Activated CD8-positive, alpha-beta memory T cell treated with anti-CD3 and anti-CD28 coated beads, Interleukin-2, amount 50 U/mL, for 1 hour (primary cell): ENCODE results near the gene ZNF778.

Experiments used
- DNase-seq: peaks from one replicate; pipeline ENCODE4 v3.0.0-alpha.2; 2020; ENCODE audit errors: extremely low read depth

ZNF778 gene

DNA sequence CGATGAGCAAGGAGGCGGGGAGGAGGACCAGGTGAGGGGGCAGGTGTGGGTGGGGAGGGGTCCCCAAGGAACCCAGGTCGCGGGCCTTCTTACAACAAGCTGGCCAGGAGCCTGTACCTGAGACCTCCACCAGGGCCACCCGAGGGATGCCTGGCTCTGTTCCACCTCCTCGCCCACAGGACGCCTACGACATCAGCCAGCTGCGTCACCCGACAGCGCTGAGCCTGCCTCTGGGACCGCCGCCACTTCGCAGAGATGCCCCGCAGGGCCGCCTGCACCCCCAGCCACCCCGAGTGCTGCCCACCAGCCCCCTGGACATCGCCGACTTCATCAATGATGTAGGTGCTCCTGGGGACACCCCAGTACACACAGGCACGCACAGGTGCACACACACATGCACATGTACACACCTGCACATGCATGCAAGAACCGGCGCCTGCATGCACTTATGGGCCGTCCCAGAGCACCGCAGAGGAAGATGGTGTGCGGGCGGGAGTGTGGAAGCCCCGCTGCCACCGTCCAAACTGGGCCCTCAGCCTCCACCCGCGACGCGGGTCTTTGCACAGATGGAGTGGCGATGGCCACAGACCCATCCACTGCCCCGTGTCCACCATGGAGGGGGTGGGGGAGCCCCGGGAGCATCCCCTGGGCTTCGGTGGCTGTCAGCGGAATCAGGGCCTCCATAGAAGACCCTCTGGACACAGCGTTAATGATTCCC is 23.8 kb upstream of the ZNF778 start:
- no peak for DNase-seq

DNA sequence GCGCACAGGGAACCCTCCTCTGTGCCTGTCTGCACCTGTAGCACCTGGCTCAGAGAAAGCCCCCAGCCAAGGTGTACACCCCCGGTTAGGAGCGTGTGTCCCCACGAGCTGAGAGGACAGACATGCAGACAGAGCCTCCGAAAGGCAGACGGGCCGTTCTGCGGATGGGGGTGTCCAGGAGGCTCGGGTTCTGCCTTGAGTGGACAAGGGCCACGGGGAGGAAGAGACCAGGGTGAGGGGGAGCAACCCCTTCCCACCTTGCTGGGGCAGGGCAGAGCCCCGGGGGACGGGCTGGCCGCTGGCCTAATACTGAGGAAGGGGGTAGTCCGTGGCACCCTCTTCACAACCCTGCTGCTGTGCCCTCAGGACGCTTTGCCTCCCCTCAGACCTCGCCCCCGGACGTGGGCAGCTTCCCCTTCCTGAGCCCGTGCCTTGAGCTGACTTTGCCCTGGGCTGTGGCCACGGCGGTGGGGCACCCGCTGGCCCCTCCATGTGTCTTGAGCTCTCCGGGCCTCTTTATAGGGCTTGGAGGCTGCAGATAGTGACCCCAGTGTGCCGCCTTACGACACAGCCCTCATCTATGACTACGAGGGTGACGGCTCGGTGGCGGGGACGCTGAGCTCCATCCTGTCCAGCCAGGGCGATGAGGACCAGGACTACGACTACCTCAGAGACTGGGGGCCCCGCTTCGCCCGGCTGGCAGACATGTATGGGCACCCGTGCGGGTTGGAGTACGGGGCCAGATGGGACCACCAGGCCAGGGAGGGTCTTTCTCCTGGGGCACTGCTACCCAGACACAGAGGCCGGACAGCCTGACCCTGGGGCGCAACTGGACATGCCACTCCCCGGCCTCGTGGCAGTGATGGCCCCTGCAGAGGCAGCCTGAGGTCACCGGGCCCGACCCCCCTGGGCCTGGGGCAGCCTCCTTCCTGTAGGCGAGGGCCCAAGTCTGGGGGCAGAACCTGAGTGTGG is 22.9 kb upstream of the ZNF778 start:
- DNase-seq = no peak

DNA sequence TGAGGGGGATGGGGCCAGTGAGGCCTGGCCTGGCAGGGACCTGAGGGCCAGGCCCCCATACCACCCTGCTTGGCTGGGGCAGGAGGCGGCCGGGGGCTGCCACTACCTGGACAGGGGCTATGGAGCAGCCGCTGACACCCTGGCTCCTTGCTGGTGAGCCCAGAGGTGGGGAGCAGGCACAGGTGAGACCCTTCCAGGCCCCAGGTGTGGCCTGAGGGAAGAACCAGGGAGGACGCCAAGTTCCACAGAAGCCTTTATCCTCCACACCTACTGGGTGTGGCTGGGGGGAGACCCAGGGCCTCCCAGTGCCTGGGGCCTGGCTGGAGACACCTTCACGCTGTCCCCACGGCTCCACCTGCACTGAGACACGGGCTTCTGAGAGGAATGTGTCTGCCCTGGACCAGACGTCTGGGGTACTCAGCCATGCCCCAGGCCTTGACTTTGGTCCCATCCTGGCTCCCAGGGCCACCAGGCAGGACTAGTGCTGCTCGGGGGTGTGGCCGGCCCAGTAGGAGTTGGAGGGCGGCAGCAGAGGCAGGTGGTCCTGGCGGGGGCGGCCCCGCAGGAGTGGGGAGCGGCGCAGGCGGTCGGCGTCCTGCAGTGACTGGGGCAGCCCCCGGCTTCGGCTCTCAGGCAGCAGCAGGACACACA is 21.9 kb upstream of the ZNF778 start:
- DNase-seq = no peak

DNA sequence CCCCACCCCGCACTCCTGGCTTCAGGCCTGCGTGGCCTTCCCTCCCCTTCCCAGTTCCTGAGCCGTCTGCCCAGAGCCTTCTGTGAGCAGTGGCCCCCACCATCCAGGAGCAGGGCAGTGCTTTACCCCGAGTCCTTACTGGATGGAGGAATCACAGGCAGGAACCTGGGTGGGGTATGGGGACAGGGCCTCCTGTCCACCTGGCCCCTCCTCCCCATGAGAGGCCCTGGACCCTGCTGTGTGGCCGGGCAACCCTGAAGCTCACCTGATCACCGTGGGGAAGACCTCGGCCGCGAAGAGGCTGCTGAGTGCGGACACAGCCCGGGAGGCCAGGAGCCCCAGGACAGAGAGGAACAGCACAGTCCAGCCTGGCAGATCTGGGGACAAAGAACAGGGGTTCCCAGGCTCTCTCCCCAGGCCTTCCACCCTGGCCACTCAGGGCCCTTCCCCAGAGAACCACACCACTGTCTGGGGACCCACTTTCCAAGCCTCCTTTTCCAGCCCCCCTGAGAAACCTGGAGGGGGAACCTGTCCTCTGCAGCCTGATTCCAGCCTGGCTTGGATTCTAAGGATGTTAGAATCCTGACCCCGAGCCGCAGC is 20.4 kb upstream of the ZNF778 start:
- DNase-seq = no peak

DNA sequence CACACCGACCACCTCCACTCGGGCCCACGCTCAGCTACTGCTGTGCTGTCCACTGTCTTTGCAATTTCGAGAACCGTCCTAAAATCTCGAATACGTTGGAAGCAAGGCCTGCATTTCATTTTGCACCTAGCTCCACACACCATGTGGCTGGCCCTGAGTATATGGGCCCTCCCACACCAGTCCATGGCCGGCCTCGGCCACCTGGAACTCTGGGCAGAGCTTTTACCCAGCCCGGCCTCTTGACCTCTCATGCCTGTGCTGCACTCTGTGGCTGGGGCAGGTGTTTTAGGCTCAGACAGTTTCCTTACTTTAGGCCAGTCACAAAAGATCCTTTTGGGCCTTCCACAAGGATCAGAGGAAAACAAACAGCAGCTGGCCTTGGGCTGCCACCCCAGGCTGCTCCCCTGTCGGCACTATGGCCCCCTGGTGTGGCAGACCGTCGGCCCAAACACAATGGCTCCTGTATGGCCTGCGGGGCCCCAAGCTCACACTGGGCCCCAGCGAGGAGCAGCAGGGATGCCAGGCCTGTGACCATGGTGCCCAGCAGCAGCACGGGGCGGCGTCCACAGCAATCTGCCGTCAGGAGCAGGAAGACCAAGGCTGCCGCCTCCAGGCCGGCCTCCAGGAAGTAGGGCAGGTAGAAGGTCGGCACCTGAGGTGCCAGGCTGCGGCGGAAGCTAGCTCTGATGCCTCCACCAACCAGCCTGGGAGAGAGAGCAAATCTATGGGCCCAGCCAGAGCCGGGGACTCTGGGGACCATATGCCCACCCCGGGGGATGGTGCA is 19.7 kb upstream of the ZNF778 start:
- DNase-seq = no peak

DNA sequence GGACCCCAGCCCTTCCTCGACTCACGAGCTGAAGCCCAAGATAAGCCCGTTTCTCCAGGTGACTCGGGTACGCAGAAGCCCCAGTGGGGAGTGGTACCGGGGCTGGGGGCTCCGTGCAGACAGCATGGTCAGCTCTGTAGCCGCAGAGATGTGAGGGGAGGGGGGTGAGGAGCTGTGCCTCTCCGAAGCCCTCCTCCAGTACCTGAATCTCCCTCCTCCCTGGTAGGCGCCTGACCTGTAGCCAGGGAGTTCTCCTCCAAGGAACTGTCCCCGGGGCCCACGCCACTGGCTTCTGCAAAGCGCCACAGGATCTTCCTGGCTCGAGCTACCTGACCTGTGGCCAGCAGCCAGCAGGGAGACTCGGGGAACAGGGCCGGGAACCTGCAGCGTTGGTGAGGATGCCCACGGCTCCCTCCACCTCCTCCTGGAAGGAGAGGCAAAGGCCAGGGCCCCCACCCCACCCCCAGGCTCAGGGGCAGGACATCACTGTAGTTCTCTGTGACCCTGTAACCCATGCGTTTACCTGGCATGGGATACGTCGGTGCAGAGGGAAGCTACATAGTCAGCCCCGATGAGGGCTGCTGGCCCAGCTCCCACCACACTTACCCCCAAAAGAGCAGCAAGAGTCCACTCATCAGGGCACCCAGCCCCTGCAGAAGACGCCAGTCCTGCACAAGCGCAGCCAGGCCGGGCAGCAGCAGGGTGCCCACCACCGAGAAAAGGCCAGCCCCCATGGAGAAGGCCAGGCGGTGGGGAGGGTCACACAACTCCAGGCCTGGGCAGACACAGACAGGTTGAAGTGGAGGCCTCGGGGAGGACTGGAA is 18.9 kb upstream of the ZNF778 start:
- DNase-seq = no peak

DNA sequence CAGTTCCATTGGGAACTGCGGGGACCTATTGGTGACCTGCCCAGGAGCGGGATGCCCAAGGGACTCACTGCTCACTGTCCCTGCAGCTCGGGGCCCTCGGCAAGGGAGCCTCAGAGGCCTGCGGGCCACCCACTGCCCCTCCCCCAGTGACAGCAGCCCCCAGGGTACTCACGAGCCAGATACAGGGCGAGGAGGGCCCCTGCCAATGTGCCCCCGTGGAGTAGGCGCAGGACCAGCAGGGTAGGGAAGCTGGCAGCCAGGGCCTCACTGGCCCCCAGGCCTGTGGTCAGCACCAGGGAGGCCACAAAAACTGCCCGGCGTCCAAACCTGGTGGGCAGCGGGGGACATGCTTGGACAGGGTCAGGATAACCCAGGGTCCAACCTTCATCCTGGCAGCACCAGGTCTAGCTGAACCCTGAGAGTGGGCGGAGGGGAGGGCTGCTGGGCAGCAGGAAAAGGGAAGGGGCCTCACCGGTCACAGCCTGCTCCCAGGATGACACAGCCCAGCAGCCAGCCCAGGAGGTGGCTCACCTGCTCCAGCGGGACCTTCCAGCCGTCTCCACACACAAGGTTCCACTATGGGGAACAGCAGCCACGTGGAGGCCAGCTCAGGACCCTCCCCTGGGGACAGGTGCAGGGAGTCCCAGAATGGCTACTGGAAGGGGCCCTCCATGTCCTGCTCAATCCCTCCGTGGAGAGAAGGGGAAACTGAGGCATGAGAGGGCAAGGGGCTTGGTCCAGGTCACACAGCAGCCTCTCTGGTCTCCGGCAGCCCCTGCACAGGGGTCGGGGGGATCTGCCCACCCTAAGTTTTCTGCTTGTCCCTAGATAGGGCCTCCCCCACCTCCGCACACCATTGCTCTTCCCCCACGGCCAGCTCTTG is 18.0 kb upstream of the ZNF778 start:
- no peak for DNase-seq

DNA sequence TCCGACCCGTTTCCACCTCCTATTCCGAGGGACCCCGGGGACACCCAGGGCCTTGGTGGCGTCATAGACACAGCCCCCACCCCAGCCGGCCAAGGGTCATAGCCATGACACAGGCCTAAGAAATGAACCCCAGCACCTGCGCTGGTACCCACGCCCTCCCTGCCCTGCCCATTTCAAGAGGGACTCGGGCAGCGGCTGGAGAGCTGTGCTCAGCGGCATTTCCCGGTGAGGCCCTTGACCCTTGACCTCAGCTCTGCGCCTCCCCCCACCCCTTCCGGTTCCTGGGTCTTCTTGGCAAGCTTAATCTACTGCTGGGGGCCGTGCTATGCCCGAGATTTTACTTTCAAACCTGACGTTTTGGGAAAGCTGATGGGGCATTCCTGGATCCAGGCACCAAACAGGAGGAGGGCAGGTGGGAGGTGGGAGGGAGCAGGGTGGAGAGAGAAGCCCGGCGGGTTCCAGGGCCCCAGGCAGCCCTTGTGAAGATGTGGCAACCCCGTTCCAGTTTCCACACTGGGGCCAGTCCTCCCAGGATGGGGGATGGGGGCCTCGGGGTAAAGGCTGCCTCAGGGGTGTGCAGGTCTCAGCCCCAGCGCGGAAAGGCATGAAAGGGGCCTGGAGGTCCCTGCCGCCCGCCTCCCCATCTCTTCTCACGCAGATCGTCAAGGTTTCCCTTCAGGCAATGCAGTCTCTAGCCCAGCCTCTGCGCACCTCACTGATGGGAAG is 17.2 kb upstream of the ZNF778 start, which contains the start of gene SLC22A31:
Gene SLC22A31, minus strand, starts transcription at position 414 of the 726 bp plus-strand sequence. Its CDS starts 36 bp downstream, at position 378.
- DNase-seq = no peak

DNA sequence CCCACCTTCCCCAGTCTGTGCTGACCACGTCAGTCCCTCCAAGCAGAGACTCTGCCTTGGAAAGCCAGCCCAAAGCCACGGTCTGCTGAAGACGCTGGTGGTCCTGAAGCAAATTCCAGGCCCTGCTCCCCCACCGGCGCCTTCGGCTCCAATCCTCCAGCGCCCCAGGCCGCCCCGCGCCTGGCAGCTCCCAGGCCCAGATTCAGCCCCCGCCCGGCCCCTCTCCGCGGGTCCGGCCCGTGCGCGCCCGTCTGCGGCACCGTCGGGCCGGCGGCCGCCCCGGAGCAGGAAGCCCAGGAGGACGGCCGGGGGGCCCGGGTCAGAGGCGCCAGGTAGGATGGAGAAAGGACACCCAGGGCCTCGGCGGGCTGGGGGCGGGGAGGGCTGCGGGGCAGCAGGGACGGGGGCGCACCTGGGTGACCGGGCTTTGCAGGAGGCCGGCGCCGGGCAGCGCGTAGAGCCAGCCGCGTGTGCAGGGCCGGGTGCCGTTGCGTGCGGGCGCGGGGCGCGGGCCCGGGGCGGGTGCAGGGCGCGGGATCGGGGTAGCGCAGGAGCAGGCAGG is 16.6 kb upstream of the ZNF778 start:
- no peak for DNase-seq

DNA sequence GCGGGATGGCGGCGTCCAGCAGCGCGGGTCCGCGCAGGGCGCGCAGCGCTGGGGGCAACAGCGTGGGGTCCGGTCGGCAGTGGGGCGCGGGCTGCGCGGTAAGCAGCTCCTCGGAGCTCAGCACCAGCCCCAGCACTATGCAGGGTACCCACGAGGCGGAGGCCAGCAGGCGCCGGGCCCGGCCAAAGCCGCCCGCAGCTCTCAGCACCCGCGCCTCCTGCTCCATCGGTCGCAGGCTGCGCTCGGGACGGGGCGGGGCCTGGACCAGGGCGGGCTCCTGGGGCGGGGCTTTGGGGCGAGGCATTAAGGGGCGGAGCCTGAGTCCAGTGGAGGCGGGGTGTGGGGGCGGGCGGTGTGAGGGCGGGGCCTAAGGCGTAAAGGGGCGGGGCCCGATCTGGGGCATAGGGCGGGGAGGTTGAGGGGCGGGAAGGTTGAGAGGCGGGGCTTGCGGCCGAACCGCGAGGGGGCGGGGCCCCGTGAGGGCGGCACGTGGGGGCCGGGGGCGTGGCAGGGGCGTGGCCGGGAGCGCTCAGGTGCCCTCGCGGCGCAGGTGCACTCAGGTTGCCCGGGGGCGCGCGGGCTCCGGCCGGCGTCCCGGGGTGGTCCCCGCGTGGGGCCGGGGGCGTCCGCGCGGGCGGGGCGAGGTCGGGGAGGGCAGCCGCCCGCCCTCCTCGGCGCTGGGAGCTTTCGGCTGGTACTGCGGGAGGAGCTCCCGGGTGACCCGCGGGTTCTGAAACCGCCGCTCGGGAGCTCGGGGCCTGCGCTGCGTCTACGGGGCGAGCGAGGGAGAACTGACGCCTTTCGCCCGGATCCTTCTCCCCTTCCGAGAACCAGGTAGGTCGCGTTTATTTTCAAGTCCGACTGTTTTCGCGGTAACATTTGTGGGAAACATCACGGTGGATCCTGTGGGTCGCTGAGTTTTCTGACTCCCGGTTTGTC is 15.8 kb upstream of the ZNF778 start:
- DNase-seq = peak; percentile 36

DNA sequence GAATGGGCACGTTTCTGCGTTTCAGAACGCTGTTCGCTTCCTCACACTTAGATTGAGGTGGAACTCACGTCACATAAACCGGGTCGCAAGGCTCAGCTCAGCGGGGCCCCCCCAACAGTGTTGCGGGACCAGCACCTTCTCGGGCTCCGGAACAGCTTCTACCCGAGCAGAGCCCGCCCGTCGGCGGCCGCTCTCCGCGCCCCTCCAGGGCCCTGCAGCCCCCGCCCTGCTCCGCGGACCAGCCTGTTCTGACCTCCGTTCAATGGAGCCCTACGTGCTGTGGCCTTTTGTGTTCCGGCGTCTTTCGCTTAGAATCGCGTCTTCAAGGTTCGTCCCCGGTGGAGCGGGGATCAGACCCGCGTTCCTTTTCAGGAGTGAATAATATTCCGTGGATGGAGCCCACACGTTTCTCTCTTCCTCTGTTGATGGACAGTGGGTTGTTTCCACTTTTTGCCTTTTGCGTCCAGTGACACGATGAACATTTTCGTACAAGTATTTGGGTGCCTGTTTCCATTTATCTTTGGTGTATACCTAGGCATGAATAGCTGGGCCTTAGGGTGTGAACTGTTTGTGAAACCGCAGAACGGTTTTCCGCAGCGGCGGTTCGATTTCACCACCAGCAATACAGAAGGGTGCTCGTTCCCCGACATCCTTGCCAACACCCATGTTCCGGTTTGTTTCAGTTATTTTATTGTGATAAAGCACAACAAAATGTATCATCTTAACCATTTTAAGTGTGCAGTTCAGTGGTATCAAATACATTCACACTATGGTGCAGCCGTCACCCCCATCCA is 14.9 kb upstream of the ZNF778 start:
- DNase-seq = no peak

DNA sequence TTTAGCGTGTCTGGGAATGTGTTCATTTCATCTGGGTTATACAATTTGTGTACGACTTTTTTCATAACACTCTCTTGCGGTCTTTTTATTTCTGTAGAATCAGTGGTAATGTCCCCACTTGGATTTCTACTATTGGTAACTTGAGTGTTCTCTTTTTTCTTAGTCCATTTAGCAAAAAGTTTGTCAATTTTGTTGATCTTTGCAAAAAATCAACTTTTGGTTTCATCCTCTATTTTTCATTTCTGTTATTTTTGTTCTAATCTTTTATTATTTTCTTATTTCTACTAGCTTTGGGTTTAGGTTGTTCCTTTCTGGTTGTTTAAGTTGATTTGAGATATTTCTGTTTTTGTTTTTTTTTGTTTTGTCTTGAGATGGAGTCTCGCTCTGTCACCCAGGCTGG is 9.5 kb upstream of the ZNF778 start:
- DNase-seq = no peak

DNA sequence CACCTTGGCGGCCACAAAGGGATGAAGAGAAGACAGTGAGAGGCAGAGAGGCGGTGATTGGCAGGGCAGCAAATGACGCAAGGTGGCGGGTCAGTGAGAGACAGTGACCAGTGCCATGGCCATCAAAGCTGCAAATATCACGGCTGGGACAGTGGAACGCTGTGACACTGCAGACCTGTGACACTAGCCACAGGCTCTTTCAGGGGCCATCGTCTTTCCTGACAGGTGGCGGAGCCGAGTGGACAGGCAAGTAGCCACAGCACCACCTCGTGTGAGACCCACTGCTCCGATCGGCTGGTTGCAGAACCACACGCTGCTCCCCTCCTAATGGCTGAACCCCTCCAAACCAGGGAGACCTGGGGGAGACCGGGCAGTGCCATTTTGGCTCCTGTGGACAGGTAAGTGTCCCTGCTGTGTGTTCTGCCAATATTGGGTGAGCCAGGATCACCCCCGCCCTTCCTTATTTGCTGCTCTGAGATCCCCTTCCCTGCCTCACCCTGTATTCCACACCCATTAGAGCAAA is 7.9 kb upstream of the ZNF778 start:
- DNase-seq = no peak

DNA sequence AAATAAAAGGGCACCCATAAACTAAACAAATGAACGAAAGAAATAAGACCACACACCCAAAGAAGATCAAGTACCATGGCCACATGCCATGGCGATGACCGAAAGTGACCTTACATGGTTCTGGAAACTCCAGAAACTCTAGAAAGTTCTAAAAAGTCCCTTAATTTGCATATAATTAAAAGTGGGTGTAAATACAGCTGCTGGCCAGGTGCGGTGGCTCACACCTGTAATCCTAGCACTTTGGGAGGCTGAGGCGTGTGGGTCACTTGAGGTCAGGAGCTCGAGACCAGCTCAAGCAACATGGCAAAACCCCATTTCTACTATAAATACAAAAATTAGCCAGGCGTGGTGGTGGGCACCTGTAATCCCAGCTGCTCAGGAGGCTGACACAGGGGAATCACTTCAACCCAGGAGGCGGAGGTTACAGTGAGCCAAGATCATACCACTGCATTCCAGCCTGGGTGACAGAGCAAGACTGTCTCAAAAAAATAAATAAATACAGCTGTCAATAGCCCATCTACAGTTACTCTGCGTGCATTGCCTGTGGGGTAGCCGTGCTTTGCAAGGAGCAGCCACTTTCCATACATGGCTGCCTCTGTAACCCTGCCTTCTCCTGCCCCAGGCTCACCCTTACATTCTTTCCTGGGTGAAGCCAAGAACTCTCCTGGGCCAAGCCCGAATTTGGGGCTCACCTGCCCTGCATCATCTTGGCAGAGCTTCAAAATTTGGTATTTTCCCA is 7.2 kb upstream of the ZNF778 start:
- DNase-seq = no peak

DNA sequence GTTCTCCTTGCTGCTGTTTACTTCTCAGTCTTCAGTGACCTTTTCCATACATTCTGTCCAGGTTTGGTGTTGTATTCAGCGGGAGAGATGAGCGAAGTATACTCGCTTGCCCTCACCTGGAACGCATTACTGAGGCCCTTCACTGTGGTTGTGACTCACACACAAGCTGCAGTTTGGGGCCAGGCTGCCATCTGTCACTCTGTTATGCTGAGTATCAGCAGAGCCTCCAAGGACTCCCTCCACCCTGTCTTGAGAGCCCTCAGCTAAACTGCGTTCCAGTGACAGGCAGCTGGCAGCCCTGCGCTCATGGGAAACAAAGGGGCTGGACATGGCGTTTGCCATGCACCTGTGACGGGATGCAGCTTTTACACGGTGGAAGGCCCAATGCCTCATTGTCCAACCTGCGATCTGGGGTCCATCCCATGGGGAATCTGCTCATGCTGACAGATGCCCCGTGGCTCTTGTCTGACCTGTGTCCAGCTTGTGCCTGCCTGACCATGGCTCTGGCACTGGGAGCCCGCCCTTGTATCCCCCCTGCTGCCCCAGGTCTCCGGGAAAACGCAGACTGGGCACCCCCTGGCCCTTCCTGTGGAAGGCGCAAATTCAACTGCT is 6.5 kb upstream of the ZNF778 start:
- DNase-seq = no peak
